ENCODE results near the gene RBM41.
"Not testable (repeated sequence)": the region's sequence is repeated elsewhere in the genome, so short reads cannot be mapped to it uniquely, and the experiment has no call there.

The RBM41 gene

GRCh38 chrX:107118322-107119147, at the start of gene RBM41:
Gene RBM41 (minus strand): TSS chrX:107118822. CDS start chrX:107118773, 49 bp downstream.
- H3K4me3 Mint-ChIP-seq, result peak within 1 kb of the TSS; percentile 100
- H3K36me3 Mint-ChIP-seq (ENCODE audit: low read depth), result peaks cover 33% of the 10 kb centered on the region

GRCh38 chrX:107168257-107168656, 49.6 kb upstream of the RBM41 start:
- Mint-ChIP-seq H3K27ac (no peak overlapping the region), H3K27me3 (ENCODE audit: low read depth, poor library complexity) (peaks cover 4% of the 10 kb centered on the region), H3K9me3 (peaks cover 22% of the 10 kb centered on the region), H3K4me1 (no peaks in the 10 kb centered on the region), H3K36me3 (ENCODE audit: low read depth) (peaks cover 28% of the 10 kb centered on the region), H3K4me3 (no peak overlapping the region)
- no peak for DNase-seq
- TF ChIP-seq, protein P1, sequence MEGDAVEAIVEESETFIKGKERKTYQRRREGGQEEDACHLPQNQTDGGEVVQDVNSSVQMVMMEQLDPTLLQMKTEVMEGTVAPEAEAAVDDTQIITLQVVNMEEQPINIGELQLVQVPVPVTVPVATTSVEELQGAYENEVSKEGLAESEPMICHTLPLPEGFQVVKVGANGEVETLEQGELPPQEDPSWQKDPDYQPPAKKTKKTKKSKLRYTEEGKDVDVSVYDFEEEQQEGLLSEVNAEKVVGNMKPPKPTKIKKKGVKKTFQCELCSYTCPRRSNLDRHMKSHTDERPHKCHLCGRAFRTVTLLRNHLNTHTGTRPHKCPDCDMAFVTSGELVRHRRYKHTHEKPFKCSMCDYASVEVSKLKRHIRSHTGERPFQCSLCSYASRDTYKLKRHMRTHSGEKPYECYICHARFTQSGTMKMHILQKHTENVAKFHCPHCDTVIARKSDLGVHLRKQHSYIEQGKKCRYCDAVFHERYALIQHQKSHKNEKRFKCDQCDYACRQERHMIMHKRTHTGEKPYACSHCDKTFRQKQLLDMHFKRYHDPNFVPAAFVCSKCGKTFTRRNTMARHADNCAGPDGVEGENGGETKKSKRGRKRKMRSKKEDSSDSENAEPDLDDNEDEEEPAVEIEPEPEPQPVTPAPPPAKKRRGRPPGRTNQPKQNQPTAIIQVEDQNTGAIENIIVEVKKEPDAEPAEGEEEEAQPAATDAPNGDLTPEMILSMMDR (IDR thresholded peaks at IDR 0.05), result no peak

More at GRCh38 chrX:107118322-107119147, at the start of gene RBM41:
- no peaks in the 10 kb centered on the region for H3K27me3 Mint-ChIP-seq (ENCODE audit: low read depth, poor library complexity)
- TF ChIP-seq, protein P1 (IDR thresholded peaks at IDR 0.05), result no peak
- peaks cover 16% of the 10 kb centered on the region for H3K4me1 Mint-ChIP-seq
- H3K9me3 Mint-ChIP-seq, result peaks cover 15% of the 10 kb centered on the region
- peak within 1 kb of the TSS; percentile 100 for H3K27ac Mint-ChIP-seq
- peak; percentile 50 for DNase-seq

GRCh38 chrX:107167163-107167921, 48.7 kb upstream of the RBM41 start:
- Mint-ChIP-seq H3K27me3 (ENCODE audit: low read depth, poor library complexity) (peaks cover 9% of the 10 kb centered on the region), H3K4me3 (no peak overlapping the region), H3K36me3 (ENCODE audit: low read depth) (peaks cover 37% of the 10 kb centered on the region), H3K4me1 (no peaks in the 10 kb centered on the region), H3K9me3 (peaks cover 31% of the 10 kb centered on the region), H3K27ac (no peak overlapping the region)
- DNase-seq, result no peak
- TF ChIP-seq, protein P1 (IDR thresholded peaks at IDR 0.05), result no peak

GRCh38 chrX:107157618-107158017, 39.0 kb upstream of the RBM41 start:
- not testable (repeated sequence) for H3K4me3 Mint-ChIP-seq; DNase-seq; H3K27ac Mint-ChIP-seq; H3K27me3 Mint-ChIP-seq (ENCODE audit: low read depth, poor library complexity); H3K4me1 Mint-ChIP-seq
- H3K36me3 Mint-ChIP-seq (ENCODE audit: low read depth), result peaks cover 13% of the 10 kb centered on the region
- peaks cover 29% of the 10 kb centered on the region for H3K9me3 Mint-ChIP-seq

DNA sequence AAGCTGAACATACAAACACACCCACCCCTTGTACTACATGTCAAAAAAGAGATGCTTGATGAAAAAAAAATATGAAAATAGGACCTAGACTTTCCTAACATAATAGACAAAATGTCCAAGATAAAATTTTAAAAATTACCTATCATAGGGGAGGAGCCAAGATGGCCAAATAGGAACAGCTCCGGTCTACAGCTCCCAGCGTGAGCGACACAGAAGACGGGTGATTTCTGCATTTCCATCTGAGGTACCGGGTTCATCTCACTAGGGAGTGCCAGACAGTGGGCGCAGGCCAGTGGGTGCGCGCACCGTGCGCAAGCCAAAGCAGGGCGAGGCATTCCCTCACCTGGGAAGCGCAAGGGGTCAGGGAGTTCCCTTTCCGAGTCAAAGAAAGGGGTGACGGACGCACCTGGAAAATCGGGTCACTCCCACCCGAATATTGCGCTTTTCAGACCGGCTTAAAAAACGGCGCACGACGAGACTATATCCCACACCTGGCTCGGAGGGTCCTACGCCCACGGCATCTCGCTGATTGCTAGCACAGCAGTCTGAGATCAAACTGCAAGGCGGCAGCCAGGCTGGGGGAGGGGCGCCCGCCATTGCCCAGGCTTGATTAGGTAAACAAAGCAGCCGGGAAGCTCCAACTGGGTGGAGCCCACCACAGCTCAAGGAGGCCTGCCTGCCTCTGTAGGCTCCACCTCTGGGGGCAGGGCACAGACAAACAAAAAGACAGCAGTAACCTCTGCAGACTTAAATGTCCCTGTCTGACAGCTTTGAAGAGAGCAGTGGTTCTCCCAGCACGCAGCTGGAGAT, 37.2 kb upstream of the RBM41 start:
- DNase-seq; H3K27ac Mint-ChIP-seq; H3K36me3 Mint-ChIP-seq (ENCODE audit: low read depth); H3K27me3 Mint-ChIP-seq (ENCODE audit: low read depth, poor library complexity); H3K4me1 Mint-ChIP-seq: not testable (repeated sequence)
- peak overlapping the region; percentile 79 for H3K4me3 Mint-ChIP-seq
- H3K9me3 Mint-ChIP-seq, result peaks cover 19% of the 10 kb centered on the region

DNA sequence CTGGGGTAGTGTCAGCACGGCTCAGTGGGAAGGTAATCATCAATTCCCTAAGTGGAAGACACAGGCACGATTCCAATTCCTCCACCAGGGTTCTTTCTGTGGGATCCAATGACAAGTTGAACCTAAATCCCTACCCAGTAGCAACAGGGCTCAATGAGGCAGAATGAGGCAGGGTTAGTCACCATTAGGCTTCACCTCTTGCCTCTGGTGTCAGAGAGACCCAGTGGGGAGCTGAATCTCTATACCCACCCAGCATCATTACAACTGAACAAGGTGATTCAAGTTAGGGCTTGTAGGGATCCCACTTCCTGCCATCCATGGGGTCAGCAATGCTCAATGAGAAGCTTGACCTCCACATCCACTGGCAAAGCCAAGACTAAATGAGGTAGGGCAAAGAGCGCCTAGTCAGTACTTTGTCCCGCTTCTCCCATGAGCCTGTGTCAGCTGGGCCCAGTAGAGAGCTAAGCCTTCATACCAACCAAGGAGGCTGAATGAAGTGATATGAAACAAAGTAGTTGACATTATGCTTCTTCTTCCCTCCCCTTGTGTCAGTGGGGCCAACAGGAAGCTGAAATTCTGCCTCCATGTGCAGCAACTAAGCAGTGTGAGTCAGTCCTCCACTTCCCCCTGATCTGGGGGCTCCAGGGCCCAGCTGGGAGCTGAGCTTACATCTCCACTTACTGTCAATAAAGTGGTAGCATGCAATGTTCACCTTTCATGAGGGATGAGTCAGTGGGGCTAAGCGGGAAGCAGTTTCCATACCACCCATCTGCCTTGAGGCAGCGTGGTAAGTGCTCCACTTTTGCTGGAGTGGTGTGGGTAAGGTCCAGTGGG, 36.4 kb upstream of the RBM41 start:
- TF ChIP-seq, protein P1 (IDR thresholded peaks at IDR 0.05), result no peak
- no peak for DNase-seq
- Mint-ChIP-seq H3K27ac (no peak overlapping the region), H3K27me3 (ENCODE audit: low read depth, poor library complexity) (no peaks in the 10 kb centered on the region), H3K4me1 (no peaks in the 10 kb centered on the region), H3K4me3 (peak overlapping the region; percentile 79), H3K9me3 (peaks cover 15% of the 10 kb centered on the region), H3K36me3 (ENCODE audit: low read depth) (peaks cover 4% of the 10 kb centered on the region)

All from nephron progenitor cell (in vitro differentiated cells).